Frontal cortex (tissue), 4 donors: ENCODE measurements around the gene CEACAM3. TPM values are rescaled to one million over a fixed set of nuclear protein-coding genes. Genes with fewer than 3 reads are reported as not detected.
"Not testable (repeated sequence)": the region's sequence is repeated elsewhere in the genome, so short reads cannot be mapped to it uniquely, and the experiment has no call there.

Experiments
- DNase-seq, 2 donors: peaks; one replicate each; pipeline ENCODE4 v3.0.0; 2012; ENCODE audit warnings: low spot score in 2 of 2
- FAIRE-seq: peaks from 2 replicates; lab custom pipeline; 2012; peaks lifted over from hg19 to GRCh38; lab: Jason Lieb, UNC
- total RNA-seq: library from RNA; depleted of rRNA; stranded (reverse); fragments of >200 nt; gene quantifications from one replicate; pipeline ENCODE4 v1.2.3, GENCODE V29; 2014
- donor health status: control.
- donor health status: control.
- donor health status: control.

The CEACAM3 gene
- total RNA-seq: not detected

GRCh38 chr19:41796362-41796761 is at the start of gene CEACAM3:
CEACAM3 (plus strand) TSS chr19:41796587; CDS start chr19:41796678, 91 bp downstream.
- no peak for FAIRE-seq

GRCh38 chr19:41746593-41747227 is 49.7 kb upstream of the CEACAM3 start:
- peak in 1 of 2 donors; percentile 30 for DNase-seq
- no peak for FAIRE-seq

More at GRCh38 chr19:41796362-41796761, at the start of gene CEACAM3:
- DNase-seq: no peak

GRCh38 chr19:41748012-41748411 is 48.4 kb upstream of the CEACAM3 start:
- DNase-seq: no peak
- no peak for FAIRE-seq

- not testable (repeated sequence) for DNase-seq, FAIRE-seq
Measured at GRCh38 chr19:41750248-41751134, 45.9 kb upstream of the CEACAM3 start.

GRCh38 chr19:41753159-41753558 is 43.2 kb upstream of the CEACAM3 start:
- no peak for FAIRE-seq
- no peak for DNase-seq

GRCh38 chr19:41753936-41754529 is 42.4 kb upstream of the CEACAM3 start:
- FAIRE-seq: no peak
- DNase-seq: no peak

- no peak for DNase-seq
- no peak for FAIRE-seq
Measured at GRCh38 chr19:41755328-41755913, 41.0 kb upstream of the CEACAM3 start, which contains the start of gene CEACAM6. CEACAM6 (plus strand) TSS chr19:41755530; CDS start chr19:41755639, 109 bp downstream.

GRCh38 chr19:41758846-41759245 is 37.5 kb upstream of the CEACAM3 start:
- DNase-seq: no peak
- no peak for FAIRE-seq

GRCh38 chr19:41767115-41767514 is 29.3 kb upstream of the CEACAM3 start:
- FAIRE-seq (no peak), DNase-seq (no peak)

GRCh38 chr19:41768105-41768504 is 28.3 kb upstream of the CEACAM3 start:
- DNase-seq, FAIRE-seq: not testable (repeated sequence)

GRCh38 chr19:41769608-41770007 is 26.8 kb upstream of the CEACAM3 start:
- FAIRE-seq: peak; percentile 98

GRCh38 chr19:41771410-41771809 is 25.0 kb upstream of the CEACAM3 start:
- no peak for FAIRE-seq

More at GRCh38 chr19:41769608-41770007, 26.8 kb upstream of the CEACAM3 start:
- DNase-seq: no peak

GRCh38 chr19:41774515-41774980 is 21.8 kb upstream of the CEACAM3 start:
- DNase-seq: no peak
- FAIRE-seq: no peak

More at GRCh38 chr19:41771410-41771809, 25.0 kb upstream of the CEACAM3 start:
- no peak for DNase-seq

GRCh38 chr19:41776700-41777099 is 19.7 kb upstream of the CEACAM3 start:
- FAIRE-seq: no peak

GRCh38 chr19:41783612-41784011 is 12.8 kb upstream of the CEACAM3 start:
- FAIRE-seq (no peak), DNase-seq (no peak)

More at GRCh38 chr19:41776700-41777099, 19.7 kb upstream of the CEACAM3 start:
- DNase-seq: no peak

- FAIRE-seq (no peak), DNase-seq (no peak)
Measured at GRCh38 chr19:41784312-41784711, 12.1 kb upstream of the CEACAM3 start.

- DNase-seq (no peak), FAIRE-seq (no peak)
Measured at GRCh38 chr19:41784743-41785142, 11.6 kb upstream of the CEACAM3 start.

- DNase-seq: peak in 1 of 2 donors; percentile 52
- FAIRE-seq: no peak
Measured at GRCh38 chr19:41785653-41786052, 10.7 kb upstream of the CEACAM3 start.

GRCh38 chr19:41787055-41787454 is 9.3 kb upstream of the CEACAM3 start:
- no peak for FAIRE-seq
- DNase-seq: no peak

- not testable (repeated sequence) for DNase-seq, FAIRE-seq
Measured at GRCh38 chr19:41788518-41788917, 7.9 kb upstream of the CEACAM3 start.
